Measurements from ENCODE around the gene BCR.
"Not testable (repeated sequence)": the region's sequence is repeated elsewhere in the genome, so short reads cannot be mapped to it uniquely, and the experiment has no call there.

BCR gene

DNA sequence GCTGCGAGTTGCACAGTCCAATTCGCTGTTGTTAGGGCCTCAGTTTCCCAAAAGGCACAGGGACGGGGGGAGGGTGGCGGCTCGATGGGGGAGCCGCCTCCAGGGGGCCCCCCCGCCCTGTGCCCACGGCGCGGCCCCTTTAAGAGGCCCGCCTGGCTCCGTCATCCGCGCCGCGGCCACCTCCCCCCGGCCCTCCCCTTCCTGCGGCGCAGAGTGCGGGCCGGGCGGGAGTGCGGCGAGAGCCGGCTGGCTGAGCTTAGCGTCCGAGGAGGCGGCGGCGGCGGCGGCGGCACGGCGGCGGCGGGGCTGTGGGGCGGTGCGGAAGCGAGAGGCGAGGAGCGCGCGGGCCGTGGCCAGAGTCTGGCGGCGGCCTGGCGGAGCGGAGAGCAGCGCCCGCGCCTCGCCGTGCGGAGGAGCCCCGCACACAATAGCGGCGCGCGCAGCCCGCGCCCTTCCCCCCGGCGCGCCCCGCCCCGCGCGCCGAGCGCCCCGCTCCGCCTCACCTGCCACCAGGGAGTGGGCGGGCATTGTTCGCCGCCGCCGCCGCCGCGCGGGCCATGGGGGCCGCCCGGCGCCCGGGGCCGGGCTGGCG is at the start of gene BCR:
BCR (plus strand) TSS at position 209 of the 592 bp plus-strand sequence. CDS start 452 bp downstream, outside the sequence.
- DNase-seq = no peak

DNA sequence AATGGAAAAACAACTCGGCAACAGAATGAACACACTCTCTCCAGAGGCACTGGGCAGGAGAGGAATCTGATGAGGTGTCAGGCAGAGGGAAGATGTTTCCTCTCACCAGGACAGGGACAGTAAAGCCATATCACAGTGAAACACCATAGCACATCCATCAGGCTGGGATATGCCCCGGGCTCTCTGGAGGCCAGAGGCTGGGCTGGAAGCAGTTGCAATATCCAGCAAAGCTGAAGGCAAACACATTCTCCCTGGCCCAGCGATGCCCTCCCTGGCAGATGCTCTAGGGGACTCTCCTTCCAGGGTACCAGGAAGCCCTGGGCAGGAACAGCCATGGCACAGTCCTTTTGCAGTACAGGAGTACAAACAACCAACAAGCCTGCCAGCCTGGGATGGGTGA is 49.6 kb upstream of the BCR start:
- no peak for DNase-seq

DNA sequence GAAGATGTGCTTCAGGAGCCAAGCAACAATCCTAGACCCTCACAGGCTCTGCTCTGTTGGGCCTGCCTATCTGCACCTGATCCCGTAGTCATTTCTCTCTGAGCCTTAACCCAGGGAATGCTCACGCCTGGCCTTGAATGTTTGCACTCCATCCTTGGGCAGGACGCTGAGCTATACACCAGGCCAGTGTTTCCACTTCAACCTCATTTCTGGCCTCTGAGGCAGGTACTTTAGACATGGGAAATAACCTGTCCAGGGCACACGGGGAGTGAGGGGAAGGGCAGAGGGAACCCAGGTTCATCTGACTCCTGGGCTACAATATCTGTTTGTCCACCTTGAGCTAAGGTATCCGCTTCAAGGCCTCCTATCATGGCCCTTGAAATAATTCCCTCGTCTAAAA is 48.4 kb upstream of the BCR start:
- DNase-seq = no peak

DNA sequence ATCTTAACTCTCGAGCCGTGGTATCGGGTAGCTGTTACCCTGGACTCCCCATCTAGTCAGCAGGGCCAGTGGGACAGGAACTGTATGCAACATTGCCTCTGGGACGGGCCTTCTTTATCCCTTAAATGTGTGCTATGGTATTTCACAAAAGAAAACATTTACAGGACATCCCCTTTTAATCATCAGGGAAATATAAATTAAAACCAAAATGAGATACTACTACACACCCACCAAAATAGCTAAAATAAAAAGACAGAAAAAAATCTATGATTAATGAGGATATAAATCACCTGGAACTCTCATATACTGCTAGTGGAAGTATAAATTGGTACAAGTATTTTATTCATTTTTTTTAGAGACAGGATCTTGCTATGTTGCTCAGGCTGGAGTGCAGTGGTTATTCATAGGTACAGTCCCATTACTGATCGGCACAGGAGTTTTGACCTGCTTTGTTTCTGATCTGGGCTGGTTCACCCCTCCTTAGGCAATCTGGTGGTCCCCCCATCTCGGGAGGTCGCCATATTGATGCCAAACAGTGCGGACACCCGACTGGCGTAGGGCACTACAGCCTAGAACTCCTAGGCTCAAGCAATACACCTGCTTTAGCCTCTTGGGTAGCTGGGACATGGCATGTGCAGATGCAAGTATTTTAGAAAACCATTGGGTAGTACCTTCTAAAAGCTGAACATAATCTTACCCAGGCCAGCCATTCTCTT is 47.8 kb upstream of the BCR start:
- no peak for DNase-seq

DNA sequence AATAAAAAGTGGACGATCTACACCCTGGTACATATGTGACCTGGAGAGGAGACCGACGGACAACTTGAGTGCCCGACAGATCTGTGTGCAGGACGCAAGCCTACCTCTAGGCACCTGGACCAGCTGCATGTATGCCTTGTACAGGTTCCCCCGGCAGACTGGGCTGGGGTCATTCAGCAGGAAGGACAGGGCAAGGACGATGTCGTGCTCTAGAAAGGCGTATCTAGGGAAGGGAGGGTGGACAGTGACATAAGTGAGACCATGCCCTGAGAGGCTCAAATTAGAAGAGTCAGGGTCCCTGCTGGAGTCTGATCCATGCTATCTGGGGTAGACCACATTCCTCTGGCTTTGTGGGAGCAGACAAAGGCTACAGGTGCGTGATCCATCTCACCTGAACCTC is 46.4 kb upstream of the BCR start:
- no peak for DNase-seq

DNA sequence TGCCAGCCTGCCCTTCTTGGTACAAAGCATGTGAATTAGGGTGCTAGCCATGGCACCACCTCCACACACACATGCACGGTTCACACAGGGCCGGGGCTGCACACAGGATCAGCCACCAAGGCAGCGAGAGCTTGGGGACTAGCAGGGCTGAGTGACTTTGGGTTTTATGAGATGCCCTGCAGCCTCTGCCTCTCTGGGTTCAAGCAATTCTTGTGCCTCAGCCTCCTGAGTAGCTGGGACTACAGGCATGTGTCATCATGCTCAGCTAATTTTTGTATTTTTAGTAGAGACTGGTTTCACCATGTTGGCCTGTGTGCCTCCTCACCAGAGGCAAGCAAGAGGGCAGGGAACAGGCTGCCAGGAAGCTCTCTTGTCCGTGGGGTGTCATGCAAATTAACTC is 43.3 kb upstream of the BCR start:
- DNase-seq = not testable (repeated sequence)

DNA sequence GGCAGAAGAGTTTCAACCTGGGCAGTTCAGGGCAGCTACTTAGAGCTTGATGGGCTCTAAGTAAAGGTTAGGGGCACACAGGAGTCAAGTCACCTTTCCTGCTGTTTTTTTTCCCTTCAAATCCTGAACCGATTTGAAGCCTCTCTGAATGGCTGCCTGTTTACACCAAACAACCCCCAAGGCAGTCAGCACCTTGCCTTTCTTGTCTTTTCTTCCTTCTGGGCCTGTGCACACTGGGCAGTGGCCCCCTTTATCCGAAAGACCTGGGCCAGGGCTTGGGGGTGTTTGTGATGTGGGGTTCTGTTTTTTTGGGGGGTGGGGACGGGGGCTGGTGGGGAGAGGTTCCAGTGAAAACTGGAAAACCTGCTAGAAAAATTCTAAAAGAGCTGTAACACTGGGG is 42.8 kb upstream of the BCR start:
- no peak for DNase-seq

DNA sequence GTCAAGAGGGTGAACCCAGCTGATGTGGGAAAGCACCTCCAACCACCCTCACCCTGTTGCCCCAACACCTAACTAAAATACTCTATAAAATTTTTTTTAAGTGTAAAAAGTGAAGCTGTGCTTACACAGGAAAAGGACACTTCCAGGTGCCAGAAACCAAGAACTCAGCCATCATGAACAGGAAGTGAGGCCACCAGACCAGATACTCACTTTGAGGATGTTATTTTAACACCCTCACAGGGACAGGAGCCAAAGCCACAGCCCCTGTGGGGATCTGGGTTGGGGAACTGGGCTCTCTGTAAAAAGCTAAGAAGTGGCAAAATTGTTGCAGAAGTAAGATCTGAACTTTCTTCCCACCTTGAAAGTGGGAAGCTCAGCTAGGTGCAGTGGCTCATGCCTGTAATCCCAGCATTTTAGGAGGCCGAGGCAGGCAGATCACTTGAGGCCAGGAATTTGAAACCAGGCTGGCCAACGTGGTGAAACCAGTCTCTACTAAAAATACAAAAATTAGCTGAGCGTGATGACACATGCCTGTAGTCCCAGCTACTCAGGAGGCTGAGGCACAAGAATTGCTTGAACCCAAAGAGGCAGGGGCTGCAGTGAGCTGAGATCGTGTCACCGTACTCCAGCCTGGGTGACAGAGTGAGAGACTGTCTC is 42.3 kb upstream of the BCR start:
- DNase-seq = no peak

DNA sequence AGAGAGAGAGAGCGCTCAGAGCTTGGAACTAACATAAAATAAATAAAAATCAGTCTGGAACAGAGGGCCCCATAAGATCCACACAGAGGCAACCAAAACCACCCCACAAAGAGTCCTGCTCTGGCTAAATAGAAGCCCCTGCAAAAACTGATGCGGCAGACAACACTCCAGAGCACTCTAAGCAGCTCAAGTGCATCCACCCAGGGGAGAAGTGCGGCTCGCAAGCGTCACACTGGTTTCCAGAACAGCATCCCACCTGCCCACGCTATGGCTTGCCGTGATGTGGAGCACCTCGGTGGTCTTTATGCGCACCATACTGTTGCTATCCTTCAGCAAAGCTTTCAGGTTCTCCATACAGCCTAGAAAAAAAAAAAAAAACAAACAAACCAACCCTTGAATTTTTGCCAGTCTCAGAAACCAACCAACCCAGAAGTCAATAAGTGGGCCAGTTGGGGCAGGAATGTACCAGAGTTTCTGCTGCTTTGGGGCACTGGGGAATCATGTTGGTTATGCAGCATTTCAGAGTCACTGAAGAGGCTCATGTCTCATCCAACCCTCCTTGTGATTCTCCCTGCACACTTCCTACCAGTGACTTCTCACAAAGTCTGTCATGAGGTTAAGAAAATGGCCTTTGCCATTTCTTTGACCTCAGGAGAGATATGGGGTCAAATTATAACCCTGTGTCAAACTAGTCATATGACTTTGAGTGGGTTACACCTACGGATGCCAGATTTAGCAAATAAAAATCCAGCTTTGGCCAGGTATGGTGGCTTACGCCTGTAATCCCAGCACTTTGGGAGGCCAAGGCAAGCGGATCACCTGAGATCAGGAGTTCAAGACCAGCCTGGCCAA is 41.5 kb upstream of the BCR start:
- no peak for DNase-seq

DNA sequence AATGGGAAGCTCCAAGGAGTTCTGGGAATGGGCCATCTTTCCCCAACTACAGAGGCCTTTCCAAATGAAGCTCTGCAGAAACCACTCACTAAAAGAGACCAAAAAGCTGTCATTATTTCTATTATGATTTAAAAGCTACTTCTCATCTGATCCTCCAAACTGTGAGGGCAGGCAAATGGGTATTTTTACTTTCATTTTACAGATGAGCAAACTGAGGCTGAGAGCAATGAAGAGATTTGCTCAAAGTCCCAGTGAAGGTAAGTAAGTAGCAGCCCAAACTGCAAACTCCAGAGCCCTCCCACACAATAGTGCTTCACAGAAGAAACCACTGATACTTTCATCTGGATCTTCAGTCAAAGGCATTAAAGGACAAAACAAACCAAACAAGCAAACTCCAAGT is 39.9 kb upstream of the BCR start:
- no peak for DNase-seq

DNA sequence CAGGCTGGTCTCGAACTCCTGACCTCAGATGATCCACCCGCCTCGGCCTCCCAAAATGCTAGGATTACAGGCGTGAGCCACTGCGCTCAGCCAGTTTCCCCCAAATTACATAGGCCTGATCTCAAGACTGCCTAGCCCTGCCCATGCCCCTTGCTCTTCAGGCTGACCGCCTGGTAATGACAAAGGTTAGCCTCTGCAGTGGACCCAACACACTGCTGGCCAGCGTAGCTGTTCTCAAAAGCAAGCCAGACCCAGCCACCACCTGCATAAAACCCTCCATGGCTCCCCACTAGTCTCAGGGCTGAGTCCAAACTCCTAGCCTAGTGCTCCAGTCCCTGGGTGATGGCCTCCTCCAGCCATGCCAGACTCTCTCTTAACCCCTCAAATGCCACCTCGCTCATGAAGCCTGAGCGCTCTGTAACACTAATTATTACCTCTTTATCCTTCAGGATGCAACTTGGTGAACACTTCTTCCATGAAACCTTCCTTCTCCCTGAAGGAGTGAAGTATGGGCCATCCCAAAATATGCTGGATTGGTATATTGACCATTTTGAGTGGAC is 37.7 kb upstream of the BCR start:
- no peak for DNase-seq

DNA sequence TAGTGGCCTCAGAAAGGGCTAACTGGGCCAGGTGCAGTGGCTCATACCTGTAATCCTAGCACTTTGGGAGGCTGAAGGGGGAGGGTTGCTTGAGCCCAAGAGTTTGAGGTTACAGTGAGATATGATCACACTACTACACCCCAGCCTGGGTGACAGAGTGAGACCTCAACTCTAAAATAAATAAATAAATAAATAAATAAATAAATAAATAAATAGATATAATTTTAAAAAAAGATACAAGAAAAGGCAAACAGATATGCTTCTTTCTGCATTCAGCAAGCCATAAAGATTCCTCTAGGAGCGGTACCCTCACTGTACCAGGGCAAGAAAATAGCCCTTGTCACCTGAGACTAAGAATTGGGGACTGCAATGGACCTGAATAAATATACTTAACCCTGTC is 37.2 kb upstream of the BCR start:
- DNase-seq = no peak

DNA sequence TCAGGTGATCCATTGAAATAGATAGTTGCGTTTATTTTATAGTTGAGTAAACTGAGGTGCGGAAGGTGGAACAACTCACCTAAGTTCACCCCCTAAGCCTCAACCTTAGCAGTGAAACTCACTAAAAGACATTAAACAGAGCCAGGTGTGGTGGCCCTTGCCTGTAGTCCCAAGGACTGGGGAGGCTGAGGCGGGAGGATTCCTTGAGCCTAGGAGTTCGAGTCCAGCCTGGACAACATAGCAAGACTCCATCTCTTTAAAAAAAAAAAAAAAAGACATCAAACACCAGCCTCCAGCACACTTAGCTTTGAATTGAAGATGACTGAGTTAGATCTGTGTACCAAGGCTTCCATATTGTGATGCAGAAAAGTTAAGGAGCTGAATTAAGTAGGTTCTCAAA is 35.9 kb upstream of the BCR start:
- DNase-seq = no peak

DNA sequence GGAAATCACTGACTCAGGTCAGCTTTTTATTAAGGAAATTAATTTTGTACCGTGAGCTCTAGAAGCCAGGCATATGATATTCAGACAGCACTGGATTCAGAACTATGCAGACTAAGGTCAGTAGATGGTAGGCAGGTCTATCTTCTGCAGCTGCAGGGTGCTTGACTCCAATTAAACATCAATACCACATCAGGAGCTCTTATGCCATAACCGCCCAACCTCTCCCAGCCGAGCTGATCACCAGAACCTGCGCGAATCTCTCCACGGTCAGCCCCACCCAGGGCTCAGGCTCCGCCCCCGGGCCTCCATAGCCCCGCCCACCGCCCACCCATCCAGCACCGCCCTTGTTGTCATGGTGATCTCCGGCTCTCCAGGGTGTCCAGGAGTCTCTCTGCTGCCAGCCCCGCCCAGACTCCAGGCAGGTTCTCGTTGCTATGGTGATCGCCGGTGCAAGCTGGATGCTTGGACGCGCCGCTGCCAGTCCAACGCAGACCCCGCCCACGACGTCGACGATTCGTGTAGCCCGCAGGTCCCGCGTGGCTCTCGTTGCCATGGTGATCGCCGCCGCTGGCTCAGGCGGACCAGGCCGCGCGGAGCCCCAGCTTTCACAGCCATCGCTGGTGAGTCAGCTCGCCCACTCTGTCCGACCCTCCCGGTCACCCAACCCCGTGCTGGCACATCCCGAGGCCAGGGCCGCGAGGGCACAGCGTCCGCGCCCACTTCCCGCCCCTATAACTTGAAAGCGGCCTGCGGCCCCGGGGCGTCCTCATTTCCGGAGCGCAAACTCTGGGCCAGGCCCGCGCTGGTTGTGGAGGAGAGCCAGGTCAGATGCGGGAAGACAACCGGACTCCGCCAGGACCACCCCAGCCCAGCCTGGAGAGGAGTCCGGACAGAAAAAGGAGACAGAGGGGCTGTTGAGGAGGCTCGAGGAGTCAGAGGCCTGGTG is 35.1 kb upstream of the BCR start, which contains the start of gene RAB36:
RAB36 (plus strand) TSS at position 546 of the 946 bp plus-strand sequence. CDS start 1,140 bp downstream, outside the sequence.
- peak; percentile 98 for DNase-seq

DNA sequence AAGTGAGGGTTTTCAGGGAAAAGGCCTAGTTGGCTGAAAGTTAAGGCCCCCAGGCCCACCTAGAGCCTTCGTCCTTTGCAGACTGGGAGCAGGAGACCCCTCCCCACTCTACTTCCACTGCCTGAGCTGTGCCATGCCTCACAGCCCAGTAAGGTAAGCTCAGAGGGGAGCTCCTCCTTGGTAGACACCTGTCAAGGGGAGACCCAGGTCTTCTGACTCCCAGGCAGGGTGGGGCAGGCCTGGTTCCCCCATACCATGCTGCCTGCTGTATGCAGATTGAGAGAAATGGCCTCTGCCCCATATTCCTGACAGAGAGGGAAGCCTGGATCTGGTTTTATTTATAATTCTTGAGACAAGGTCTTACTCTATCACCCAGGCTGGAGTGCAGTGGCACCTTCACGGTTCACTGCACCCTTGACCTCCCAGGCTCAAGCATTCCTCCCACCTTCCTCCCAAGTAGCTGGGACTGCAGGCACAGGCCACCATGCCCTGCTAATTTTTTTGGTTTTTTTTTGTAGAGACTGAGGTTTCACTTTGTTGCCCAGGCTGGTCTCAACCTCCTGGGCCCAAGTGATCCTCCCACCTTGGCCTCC is 34.3 kb upstream of the BCR start:
- no peak for DNase-seq

DNA sequence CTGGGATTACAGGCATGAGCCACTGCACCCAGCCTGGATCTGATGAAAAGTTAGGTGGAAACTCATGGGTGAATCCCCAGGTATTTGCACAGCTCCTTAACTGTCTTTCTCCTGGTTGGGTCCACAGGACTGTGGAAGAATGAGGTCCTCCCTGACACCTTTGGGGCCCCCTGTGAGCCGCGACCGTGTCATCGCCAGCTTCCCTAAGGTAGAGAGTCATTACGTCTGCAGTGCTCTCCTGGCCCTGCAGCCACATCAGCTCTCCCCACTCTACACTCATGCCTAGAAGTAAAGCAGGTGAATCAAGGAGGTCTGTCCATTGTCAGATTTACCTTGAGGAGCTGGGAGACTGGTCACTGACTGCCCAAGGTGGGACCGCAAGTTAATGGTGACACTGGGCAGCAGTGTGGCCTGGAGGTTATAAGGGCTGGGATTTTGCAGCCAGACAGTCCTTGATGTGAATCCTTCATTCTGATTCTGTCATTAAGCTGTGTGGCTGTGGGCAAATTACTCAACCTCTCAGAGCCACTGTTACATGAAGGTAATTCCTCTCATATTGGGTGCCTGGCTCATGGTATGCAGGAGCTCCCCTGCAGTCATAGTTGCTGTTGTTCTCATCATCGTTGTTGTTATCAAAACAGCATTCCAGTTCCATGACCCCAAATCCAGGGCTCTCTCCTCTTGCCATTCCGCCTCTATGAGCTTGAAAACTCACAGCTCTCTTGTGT is 33.7 kb upstream of the BCR start:
- no peak for DNase-seq

DNA sequence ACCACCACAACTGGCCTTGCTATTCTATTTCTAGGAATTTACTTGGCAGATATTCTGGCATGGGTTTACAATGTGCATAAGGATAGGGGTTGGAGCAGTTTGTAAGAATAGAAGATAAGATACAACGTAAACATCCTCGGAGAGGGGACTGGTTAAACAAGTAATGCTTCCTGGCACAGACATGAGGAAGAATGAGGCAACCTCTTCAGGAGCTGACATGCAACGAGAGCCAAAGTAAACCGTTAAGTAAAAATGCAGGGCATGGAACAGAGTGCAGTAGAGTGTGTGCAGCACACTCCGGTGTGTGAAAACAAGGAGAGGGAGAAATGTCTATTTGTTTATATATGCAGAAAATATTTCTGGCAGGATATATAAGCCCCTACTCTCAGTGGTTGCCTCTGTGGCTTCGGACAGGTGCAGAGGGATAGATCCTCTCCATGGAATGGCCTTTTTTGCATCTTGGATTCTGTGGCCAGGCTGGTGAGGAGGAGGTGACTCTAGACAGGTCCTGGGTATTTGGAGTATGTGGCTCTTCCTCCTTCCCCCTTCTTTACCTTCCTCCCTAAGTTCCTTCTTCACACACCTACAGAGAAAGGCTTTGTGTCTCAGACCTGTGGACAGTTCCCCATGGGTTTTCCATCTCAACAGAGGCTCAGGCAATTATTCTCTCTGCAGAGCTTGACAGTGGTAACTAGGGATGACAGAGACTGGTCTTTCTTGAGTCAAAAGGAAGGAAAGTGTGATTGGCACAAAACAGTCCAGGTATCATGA is 32.5 kb upstream of the BCR start:
- no peak for DNase-seq

DNA sequence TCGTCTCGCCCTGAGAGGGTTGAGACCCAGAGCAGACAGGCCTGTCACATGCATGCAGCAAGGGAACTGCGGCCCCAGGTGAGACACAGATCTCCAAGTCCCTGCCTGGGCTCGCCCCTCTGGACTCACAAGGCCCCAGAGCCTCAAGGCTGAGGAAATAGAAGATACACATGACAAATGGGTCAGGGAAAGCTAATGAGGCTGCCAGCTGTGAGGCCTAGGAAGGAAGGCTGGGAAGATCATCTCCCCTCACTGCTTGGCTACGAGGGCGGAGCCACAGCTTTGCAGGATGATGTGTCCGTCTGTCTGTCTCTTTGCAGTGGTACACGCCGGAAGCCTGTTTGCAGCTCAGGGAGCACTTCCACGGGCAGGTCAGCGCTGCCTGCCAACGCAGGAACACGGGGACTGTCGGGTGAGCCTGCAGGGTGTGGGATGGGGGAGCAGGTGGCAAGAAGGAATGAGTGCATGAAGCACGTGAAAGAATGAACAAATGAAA is 30.5 kb upstream of the BCR start:
- DNase-seq = no peak

DNA sequence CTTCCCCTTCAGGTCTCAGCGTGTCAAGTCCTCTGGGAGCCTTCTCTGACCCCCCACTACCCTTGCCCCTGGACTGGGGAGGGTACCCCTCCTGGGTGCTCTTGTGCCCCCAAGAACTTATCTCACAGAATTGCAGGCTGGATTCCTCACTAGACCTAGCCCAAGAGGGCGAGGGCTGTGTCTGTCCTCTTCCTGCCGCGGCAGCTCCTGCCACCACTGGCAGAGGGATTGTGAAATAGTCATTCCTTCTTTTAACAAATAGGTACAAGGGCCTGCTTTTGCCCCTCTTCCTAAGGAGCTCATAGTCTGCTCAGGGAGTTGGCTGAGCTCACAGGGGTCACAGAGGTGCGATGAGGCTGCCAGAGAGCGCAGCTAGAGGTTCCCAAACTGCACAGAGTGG is 29.5 kb upstream of the BCR start:
- no peak for DNase-seq

DNA sequence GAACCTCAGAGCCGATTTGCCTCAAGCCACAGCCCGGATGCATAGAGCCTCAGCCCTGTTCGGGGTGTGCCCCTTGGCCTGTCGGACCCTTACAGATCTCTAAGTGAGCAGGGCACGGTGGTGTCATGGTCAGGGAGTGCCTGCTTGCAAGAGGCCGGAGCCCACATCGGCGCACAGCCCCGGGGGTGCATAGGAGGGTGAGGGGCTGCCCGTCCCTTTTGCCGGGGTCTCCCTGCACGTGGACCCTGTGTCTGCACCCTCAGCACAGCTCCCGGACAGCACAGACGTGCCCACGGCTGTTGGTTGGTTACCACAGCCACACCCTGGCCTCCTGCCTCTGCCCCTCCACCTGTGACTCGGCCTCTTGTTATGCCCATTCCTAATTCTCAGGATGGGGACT is 28.5 kb upstream of the BCR start:
- DNase-seq = no peak

Data from NCI-H1048 (cell line).